ENCODE results near the gene CMTM5. TPM values are rescaled to one million over a fixed set of nuclear protein-coding genes. Genes with fewer than 3 reads are reported as not detected.

The CMTM5 gene
- total RNA-seq, 1 experiment from 2014 or later: 0.24 TPM

DNA sequence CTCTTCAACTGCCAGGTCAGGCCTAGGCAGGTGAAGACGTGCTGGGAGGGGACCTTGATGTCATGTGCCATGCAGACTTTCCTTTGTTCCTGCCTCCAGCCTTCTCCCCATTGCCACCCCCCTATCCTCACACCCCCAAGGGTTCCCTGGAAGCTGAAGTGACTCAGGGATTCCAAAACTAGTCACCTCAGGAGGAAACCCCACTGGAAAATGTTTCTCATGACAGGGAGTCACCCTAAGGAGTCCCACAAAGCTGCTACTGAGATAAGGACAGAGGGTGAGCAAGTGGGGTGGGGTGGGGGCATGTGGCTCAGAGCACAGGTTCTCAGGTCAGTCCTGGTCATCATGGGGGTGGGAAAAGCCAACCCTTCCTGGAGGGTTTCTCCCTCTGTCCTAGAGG, 6.6 kb upstream of the CMTM5 start:
- POLR2A ChIA-PET: no interaction called here
- H3K4me3 Mint-ChIP-seq: no peak overlapping the region
- no peak overlapping the region for H3K27ac Mint-ChIP-seq
- DNase-seq (ENCODE audit: low spot score): no peak
- ATAC-seq: no peak
- H3K27me3 Mint-ChIP-seq (ENCODE audit: low read depth): peaks cover 58% of the 10 kb centered on the region
- no peak for TF ChIP-seq GRHL2 (CRISPR knock-in tag; IDR thresholded peaks at IDR 0.05; ENCODE audit: insufficient replicate concordance, severe bottlenecking)
- no peak for TF ChIP-seq TEAD4 (CRISPR knock-in tag; IDR thresholded peaks at IDR 0.05)
- TF ChIP-seq GABPB1 (CRISPR knock-in tag; IDR thresholded peaks at IDR 0.05): no peak
- TF ChIP-seq, protein P1, sequence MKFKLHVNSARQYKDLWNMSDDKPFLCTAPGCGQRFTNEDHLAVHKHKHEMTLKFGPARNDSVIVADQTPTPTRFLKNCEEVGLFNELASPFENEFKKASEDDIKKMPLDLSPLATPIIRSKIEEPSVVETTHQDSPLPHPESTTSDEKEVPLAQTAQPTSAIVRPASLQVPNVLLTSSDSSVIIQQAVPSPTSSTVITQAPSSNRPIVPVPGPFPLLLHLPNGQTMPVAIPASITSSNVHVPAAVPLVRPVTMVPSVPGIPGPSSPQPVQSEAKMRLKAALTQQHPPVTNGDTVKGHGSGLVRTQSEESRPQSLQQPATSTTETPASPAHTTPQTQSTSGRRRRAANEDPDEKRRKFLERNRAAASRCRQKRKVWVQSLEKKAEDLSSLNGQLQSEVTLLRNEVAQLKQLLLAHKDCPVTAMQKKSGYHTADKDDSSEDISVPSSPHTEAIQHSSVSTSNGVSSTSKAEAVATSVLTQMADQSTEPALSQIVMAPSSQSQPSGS (CRISPR knock-in tag; IDR thresholded peaks at IDR 0.05; ENCODE audit: borderline replicate concordance, low read depth): no peak
- TF ChIP-seq SMAD4 (CRISPR knock-in tag; IDR thresholded peaks at IDR 0.05): no peak
- TF ChIP-seq, protein P2, sequence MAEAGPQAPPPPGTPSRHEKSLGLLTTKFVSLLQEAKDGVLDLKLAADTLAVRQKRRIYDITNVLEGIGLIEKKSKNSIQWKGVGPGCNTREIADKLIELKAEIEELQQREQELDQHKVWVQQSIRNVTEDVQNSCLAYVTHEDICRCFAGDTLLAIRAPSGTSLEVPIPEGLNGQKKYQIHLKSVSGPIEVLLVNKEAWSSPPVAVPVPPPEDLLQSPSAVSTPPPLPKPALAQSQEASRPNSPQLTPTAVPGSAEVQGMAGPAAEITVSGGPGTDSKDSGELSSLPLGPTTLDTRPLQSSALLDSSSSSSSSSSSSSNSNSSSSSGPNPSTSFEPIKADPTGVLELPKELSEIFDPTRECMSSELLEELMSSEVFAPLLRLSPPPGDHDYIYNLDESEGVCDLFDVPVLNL (CRISPR knock-in tag; IDR thresholded peaks at IDR 0.05; ENCODE audit: borderline replicate concordance, low read depth): no peak
- TF ChIP-seq, protein P3, sequence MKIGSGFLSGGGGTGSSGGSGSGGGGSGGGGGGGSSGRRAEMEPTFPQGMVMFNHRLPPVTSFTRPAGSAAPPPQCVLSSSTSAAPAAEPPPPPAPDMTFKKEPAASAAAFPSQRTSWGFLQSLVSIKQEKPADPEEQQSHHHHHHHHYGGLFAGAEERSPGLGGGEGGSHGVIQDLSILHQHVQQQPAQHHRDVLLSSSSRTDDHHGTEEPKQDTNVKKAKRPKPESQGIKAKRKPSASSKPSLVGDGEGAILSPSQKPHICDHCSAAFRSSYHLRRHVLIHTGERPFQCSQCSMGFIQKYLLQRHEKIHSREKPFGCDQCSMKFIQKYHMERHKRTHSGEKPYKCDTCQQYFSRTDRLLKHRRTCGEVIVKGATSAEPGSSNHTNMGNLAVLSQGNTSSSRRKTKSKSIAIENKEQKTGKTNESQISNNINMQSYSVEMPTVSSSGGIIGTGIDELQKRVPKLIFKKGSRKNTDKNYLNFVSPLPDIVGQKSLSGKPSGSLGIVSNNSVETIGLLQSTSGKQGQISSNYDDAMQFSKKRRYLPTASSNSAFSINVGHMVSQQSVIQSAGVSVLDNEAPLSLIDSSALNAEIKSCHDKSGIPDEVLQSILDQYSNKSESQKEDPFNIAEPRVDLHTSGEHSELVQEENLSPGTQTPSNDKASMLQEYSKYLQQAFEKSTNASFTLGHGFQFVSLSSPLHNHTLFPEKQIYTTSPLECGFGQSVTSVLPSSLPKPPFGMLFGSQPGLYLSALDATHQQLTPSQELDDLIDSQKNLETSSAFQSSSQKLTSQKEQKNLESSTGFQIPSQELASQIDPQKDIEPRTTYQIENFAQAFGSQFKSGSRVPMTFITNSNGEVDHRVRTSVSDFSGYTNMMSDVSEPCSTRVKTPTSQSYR (CRISPR knock-in tag; IDR thresholded peaks at IDR 0.05): no peak
- TF ChIP-seq, protein P4, sequence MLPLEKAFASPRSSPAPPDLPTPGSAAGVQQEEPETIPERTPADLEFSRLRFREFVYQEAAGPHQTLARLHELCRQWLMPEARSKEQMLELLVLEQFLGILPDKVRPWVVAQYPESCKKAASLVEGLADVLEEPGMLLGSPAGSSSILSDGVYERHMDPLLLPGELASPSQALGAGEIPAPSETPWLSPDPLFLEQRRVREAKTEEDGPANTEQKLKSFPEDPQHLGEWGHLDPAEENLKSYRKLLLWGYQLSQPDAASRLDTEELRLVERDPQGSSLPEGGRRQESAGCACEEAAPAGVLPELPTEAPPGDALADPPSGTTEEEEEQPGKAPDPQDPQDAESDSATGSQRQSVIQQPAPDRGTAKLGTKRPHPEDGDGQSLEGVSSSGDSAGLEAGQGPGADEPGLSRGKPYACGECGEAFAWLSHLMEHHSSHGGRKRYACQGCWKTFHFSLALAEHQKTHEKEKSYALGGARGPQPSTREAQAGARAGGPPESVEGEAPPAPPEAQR (CRISPR knock-in tag; IDR thresholded peaks at IDR 0.05): no peak
- TF ChIP-seq, protein P5, sequence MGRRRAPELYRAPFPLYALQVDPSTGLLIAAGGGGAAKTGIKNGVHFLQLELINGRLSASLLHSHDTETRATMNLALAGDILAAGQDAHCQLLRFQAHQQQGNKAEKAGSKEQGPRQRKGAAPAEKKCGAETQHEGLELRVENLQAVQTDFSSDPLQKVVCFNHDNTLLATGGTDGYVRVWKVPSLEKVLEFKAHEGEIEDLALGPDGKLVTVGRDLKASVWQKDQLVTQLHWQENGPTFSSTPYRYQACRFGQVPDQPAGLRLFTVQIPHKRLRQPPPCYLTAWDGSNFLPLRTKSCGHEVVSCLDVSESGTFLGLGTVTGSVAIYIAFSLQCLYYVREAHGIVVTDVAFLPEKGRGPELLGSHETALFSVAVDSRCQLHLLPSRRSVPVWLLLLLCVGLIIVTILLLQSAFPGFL (CRISPR knock-in tag; IDR thresholded peaks at IDR 0.05; ENCODE audit: borderline replicate concordance): no peak
- TF ChIP-seq, protein P6, sequence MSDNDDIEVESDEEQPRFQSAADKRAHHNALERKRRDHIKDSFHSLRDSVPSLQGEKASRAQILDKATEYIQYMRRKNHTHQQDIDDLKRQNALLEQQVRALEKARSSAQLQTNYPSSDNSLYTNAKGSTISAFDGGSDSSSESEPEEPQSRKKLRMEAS (CRISPR knock-in tag; IDR thresholded peaks at IDR 0.05): no peak
- TF ChIP-seq NR3C1 (CRISPR knock-in tag; conservative IDR thresholded peaks at IDR 0.05; ENCODE audit: low read depth): no peak
- TF ChIP-seq, protein P7, sequence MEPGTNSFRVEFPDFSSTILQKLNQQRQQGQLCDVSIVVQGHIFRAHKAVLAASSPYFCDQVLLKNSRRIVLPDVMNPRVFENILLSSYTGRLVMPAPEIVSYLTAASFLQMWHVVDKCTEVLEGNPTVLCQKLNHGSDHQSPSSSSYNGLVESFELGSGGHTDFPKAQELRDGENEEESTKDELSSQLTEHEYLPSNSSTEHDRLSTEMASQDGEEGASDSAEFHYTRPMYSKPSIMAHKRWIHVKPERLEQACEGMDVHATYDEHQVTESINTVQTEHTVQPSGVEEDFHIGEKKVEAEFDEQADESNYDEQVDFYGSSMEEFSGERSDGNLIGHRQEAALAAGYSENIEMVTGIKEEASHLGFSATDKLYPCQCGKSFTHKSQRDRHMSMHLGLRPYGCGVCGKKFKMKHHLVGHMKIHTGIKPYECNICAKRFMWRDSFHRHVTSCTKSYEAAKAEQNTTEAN (CRISPR knock-in tag; IDR thresholded peaks at IDR 0.05): no peak
- TF ChIP-seq, protein P8, sequence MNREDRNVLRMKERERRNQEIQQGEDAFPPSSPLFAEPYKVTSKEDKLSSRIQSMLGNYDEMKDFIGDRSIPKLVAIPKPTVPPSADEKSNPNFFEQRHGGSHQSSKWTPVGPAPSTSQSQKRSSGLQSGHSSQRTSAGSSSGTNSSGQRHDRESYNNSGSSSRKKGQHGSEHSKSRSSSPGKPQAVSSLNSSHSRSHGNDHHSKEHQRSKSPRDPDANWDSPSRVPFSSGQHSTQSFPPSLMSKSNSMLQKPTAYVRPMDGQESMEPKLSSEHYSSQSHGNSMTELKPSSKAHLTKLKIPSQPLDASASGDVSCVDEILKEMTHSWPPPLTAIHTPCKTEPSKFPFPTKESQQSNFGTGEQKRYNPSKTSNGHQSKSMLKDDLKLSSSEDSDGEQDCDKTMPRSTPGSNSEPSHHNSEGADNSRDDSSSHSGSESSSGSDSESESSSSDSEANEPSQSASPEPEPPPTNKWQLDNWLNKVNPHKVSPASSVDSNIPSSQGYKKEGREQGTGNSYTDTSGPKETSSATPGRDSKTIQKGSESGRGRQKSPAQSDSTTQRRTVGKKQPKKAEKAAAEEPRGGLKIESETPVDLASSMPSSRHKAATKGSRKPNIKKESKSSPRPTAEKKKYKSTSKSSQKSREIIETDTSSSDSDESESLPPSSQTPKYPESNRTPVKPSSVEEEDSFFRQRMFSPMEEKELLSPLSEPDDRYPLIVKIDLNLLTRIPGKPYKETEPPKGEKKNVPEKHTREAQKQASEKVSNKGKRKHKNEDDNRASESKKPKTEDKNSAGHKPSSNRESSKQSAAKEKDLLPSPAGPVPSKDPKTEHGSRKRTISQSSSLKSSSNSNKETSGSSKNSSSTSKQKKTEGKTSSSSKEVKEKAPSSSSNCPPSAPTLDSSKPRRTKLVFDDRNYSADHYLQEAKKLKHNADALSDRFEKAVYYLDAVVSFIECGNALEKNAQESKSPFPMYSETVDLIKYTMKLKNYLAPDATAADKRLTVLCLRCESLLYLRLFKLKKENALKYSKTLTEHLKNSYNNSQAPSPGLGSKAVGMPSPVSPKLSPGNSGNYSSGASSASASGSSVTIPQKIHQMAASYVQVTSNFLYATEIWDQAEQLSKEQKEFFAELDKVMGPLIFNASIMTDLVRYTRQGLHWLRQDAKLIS (CRISPR knock-in tag; IDR thresholded peaks at IDR 0.05; ENCODE audit: borderline replicate concordance): no peak
- TF ChIP-seq TP53 (CRISPR knock-in tag; IDR thresholded peaks at IDR 0.05): no peak
- TF ChIP-seq JAZF1 (CRISPR knock-in tag; IDR thresholded peaks at IDR 0.05): no peak
- no peak for TF ChIP-seq ZNF416 (CRISPR knock-in tag; IDR thresholded peaks at IDR 0.05)
- TF ChIP-seq OVOL2 (CRISPR knock-in tag; IDR thresholded peaks at IDR 0.05; ENCODE audit: borderline replicate concordance): no peak
- TF ChIP-seq NFE2L1 (CRISPR knock-in tag; IDR thresholded peaks at IDR 0.05): no peak
- H3K36me3 Mint-ChIP-seq: no peaks in the 10 kb centered on the region
- H3K4me1 Mint-ChIP-seq: peaks cover 8% of the 10 kb centered on the region
- no peaks in the 10 kb centered on the region for H3K9me3 Mint-ChIP-seq
- CTCF ChIA-PET: interaction anchor here (0.6 to 7.7 kb wide), 3 partner anchors 10 to 301 kb away, joined by 4 to 82 read pairs (median 8); no protein-coding TSS in a partner anchor

Measured in WTC11 (cell line).